ENCODE data around the gene OR51L1.

OR51L1 gene

DNA sequence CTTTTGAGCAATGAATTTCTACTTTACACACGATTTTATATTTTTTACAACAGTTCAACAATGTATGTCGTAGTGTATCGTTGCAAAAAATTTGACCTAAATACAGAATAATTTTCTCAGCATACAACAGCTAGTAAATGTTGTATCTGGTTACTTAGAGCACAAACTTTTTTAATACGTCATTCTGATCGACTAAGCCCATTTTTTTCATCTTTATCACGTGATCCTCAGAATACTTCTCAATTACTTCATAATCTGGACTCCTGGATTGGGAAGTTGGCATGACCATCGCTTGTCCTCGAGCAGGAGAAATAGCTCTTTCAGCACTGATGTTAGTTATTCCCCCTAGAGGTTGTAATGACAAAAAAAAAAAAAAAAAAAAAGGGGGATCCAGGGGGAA lies 16.6 kb downstream of the OR51L1 start:
- no peak for TF ChIP-seq CTCF (IDR thresholded peaks at IDR 0.05; ENCODE audit: control insufficient read depth, insufficient read depth, low read depth, low read length, missing control alignments)
- DNase-seq (ENCODE audit: low read depth): no peak
- no peak overlapping the region for H3K4me3 ChIP-seq (ENCODE audit: control insufficient read depth, low read depth, low read length)

DNA sequence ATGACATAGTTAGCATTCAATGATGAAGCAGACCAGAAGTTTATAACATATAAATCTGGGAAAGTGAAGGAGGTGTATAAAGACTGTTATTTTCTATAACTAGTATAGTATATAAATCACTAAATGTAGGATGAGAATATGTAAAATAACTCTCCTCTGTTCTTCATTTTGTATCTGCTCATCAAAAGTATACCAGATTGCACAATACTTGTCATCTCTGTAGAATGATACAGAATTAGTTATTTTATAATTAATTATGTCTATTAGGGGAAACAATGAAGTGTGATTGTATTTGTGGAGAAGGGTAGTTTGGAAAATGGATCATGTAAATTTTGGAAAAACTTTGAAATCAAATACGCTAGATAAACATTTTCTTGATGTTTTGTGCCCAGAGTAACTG lies 18.4 kb downstream of the OR51L1 start:
- DNase-seq (ENCODE audit: low read depth): no peak
- TF ChIP-seq CTCF (IDR thresholded peaks at IDR 0.05; ENCODE audit: control insufficient read depth, insufficient read depth, low read depth, low read length, missing control alignments): no peak
- H3K4me3 ChIP-seq (ENCODE audit: control insufficient read depth, low read depth, low read length): no peak overlapping the region

DNA sequence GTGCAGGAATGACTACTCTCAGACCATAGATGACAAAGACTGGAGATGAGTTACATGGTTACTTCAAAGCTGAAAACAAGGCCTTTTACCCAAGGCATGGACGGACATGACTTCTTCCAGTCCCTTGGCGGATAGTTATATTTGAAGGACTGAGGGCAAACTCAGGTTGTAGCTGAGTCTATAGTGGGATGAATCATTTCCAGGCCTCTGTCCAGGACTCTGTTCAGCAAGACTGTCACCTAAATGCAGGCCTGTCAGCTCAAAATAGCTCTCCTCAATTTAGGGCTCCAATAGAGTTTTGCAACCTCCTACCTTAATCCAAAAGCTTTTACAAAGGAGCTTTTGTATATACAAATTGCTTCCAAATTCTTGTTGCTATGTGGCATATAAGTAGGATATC lies 27.3 kb downstream of the OR51L1 start:
- no peak for DNase-seq (ENCODE audit: low read depth)
- no peak overlapping the region for H3K4me3 ChIP-seq (ENCODE audit: control insufficient read depth, low read depth, low read length)
- no peak for TF ChIP-seq CTCF (IDR thresholded peaks at IDR 0.05; ENCODE audit: control insufficient read depth, insufficient read depth, low read depth, low read length, missing control alignments)

DNA sequence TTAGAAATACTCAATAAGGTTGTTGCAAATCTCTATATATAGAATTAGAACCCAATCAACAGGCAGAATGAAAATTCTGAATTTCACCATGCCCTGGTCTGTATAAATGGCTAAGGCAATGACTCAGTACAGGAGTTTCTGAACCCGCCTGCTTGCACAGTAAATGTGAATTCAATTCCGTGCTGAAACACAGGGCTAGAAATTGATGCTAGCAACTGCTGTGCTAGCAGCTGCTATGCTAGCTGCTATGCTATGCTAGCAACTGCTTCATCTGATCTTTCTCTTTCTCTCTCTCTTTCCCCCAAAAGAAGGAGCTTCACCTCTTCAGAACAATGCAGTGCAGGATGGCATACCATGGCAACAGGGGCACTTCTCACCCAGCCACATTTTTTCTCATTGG lies 42.0 kb downstream of the OR51L1 start:
- DNase-seq (ENCODE audit: low read depth): no peak
- H3K4me3 ChIP-seq (ENCODE audit: control insufficient read depth, low read depth, low read length): no peak overlapping the region

DNA sequence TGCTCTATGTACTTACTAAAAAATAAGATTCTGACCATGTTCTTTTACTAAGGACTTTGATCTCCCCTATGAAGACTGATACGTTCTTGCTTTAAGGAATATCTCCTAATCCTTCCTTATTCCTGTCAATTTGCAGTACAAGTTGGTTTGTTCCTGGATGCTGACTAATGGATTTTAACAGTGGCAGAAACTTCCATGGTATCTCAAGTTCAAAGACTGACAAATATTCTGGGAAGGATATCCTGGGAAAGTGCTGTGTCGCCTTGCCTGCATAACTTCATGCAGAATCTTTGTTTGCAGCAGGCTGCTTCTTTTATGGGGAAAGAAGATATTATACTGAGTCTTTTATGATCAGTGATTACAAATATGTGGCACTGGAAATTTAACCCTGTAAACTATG lies 43.3 kb downstream of the OR51L1 start:
- no peak overlapping the region for H3K4me3 ChIP-seq (ENCODE audit: control insufficient read depth, low read depth, low read length)
- no peak for TF ChIP-seq CTCF (IDR thresholded peaks at IDR 0.05; ENCODE audit: control insufficient read depth, insufficient read depth, low read depth, low read length, missing control alignments)
- DNase-seq (ENCODE audit: low read depth): no peak

More for the DNA sequence above, 42.0 kb downstream of the OR51L1 start:
- TF ChIP-seq CTCF (IDR thresholded peaks at IDR 0.05; ENCODE audit: control insufficient read depth, insufficient read depth, low read depth, low read length, missing control alignments): no peak

DNA sequence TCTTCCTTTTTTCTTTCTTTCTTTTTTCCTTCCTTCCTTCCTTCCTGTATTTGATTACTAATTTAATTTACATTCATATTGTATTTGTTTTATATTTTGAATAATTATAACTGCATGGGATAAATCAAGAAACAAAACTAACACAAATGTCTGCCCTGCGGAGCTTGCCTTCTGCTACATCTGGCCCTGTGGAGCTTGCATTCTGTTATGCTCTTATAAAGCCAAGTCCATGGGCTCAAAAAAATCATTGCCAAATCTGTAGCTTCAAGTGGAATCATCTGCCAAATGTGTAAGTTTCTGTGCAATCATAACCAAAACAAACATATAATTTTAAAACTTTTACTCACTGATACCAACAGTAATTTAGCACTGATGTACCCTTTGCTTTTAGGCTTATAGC lies 43.7 kb downstream of the OR51L1 start:
- no peak for DNase-seq (ENCODE audit: low read depth)
- TF ChIP-seq CTCF (IDR thresholded peaks at IDR 0.05; ENCODE audit: control insufficient read depth, insufficient read depth, low read depth, low read length, missing control alignments): no peak
- no peak overlapping the region for H3K4me3 ChIP-seq (ENCODE audit: control insufficient read depth, low read depth, low read length)

DNA sequence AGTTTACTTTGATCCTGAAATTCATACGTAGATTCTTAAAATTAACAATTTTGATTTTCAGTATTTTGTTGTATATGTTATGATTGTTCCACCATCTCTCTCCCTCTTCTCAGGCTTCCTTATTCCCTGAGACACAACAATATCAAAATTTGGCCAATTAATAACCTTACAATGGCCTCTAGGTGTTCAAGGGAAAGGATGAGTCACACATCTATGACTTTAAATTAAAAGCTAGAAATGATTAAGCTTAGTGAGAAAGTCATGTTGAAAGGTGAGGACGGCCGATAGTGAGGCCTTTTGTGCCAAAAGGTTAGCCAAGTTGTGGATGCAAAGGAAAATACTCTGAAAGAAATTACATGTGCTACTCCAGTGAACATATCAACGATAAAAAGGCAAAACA lies 46.2 kb downstream of the OR51L1 start:
- no peak overlapping the region for H3K4me3 ChIP-seq (ENCODE audit: control insufficient read depth, low read depth, low read length)
- no peak for DNase-seq (ENCODE audit: low read depth)
- TF ChIP-seq CTCF (IDR thresholded peaks at IDR 0.05; ENCODE audit: control insufficient read depth, insufficient read depth, low read depth, low read length, missing control alignments): no peak

Measured in AG09309 (cell line).